Keratinocyte (primary cell): Measurements from ENCODE around the gene KRTAP5-10. TPM values are rescaled to one million over a fixed set of nuclear protein-coding genes. Genes with fewer than 3 reads are reported as not detected.
"Not testable (repeated sequence)": the region's sequence is repeated elsewhere in the genome, so short reads cannot be mapped to it uniquely, and the experiment has no call there.

Experiments used
- DNase-seq: peaks from one replicate; pipeline ENCODE4 v3.0.0-alpha.2; 2011; ENCODE audit warnings: low read depth, missing footprints, low spot score
- FAIRE-seq: peaks from 2 replicates; lab custom pipeline; 2011; peaks lifted over from hg19 to GRCh38; lab: Jason Lieb, UNC
- H2AFZ ChIP-seq: 2 replicates; pipeline ENCODE4 v1.6.0; 2012; ENCODE audit warnings: low read length, control low read depth, inconsistent platforms; ENCODE audit not compliant: control insufficient read depth
- H3K27ac ChIP-seq: 2 replicates; pipeline ENCODE4 v1.5.1; 2011; ENCODE audit warnings: low read length; ENCODE audit not compliant: control insufficient read depth, insufficient read depth
- H3K27me3 ChIP-seq: 3 replicates; pipeline ENCODE4 v1.6.0; 2011; ENCODE audit warnings: low read length; ENCODE audit not compliant: control insufficient read depth, insufficient read depth; ENCODE audit errors: extremely low read depth
- H3K36me3 ChIP-seq, 2 experiments: 2 replicates in 1 of 2; 3 replicates in 1 of 2; pipeline ENCODE4 v1.5.1; 2011; ENCODE audit warnings: low read length in 2 of 2, mild to moderate bottlenecking in 1 of 2; ENCODE audit not compliant: control insufficient read depth in 2 of 2, insufficient read depth in 2 of 2; ENCODE audit errors: extremely low read depth in 1 of 2
- H3K4me1 ChIP-seq: 3 replicates; pipeline ENCODE4 v1.5.1; 2011; ENCODE audit warnings: low read length; ENCODE audit not compliant: control insufficient read depth, insufficient read depth; ENCODE audit errors: extremely low read depth
- H3K4me2 ChIP-seq: 3 replicates; pipeline ENCODE4 v1.6.0; 2011; ENCODE audit warnings: low read depth, low read length; ENCODE audit not compliant: control insufficient read depth, insufficient read depth; ENCODE audit errors: extremely low read depth
- H3K4me3 ChIP-seq, 3 experiments: fragments of 200-600 bp in 1 of 3; sonication (generic) in 1 of 3; 2 replicates in 2 of 3; 3 replicates in 1 of 3; pipeline ENCODE4 v1.5.1; 2011 to 2016; ENCODE audit warnings: low read length in 3 of 3, mild to moderate bottlenecking in 3 of 3, control low read depth in 2 of 3, inconsistent platforms in 1 of 3, low read depth in 1 of 3, mixed read lengths in 1 of 3, mixed run types in 1 of 3, moderate library complexity in 1 of 3; ENCODE audit not compliant: control insufficient read depth in 2 of 3, insufficient read depth in 2 of 3; ENCODE audit errors: extremely low read depth in 1 of 3
- H3K79me2 ChIP-seq: 2 replicates; pipeline ENCODE4 v1.6.0; 2012; ENCODE audit warnings: low read length; ENCODE audit not compliant: control insufficient read depth, insufficient read depth
- H3K9ac ChIP-seq: 3 replicates; pipeline ENCODE4 v1.6.0; 2011; ENCODE audit warnings: low read length; ENCODE audit not compliant: control insufficient read depth, insufficient read depth; ENCODE audit errors: extremely low read depth
- H3K9me1 ChIP-seq: 3 replicates; pipeline ENCODE4 v1.6.0; 2011; ENCODE audit warnings: low read length; ENCODE audit not compliant: control insufficient read depth, insufficient read depth; ENCODE audit errors: extremely low read depth
- H3K9me3 ChIP-seq: 2 replicates; pipeline ENCODE4 v1.5.1; 2012; ENCODE audit warnings: low read depth, low read length; ENCODE audit not compliant: control insufficient read depth
- H4K20me1 ChIP-seq: 3 replicates; pipeline ENCODE4 v1.6.0; 2011; ENCODE audit warnings: low read length; ENCODE audit not compliant: control insufficient read depth, insufficient read depth; ENCODE audit errors: extremely low read depth
- CTCF ChIP-seq, 3 experiments: IDR thresholded peaks in 1 of 3; conservative IDR thresholded peaks in 1 of 3; optimal IDR thresholded peaks in 1 of 3; 2 replicates in 2 of 3; 3 replicates in 1 of 3; pipeline versions ENCODE3 to v1.5.1; 2011; ENCODE audit warnings: low read length in 3 of 3, mild to moderate bottlenecking in 3 of 3, moderate library complexity in 2 of 3, control low read depth in 1 of 3, inconsistent platforms in 1 of 3; ENCODE audit not compliant: insufficient read depth in 2 of 3; ENCODE audit errors: extremely low read depth in 1 of 3
- EZH2 ChIP-seq: IDR thresholded peaks from one replicate; pipeline ENCODE4 v1.6.1; 2012; ENCODE audit warnings: inconsistent platforms, mild to moderate bottlenecking, low read length, moderate library complexity
- dilution Hi-C: fragments of 300-500 bp; cut with MboI; formaldehyde crosslinking; loops from one replicate; pipeline ENCODE4 v1.7.0; 2020; ENCODE audit warnings: low sequenced_read_pairs; ENCODE audit not compliant: extremely low pct_ligation_motif_present
- polyA plus RNA-seq, 5 experiments: library from polyadenylated mRNA; depleted of rRNA in 3 of 5; stranded (reverse) in 3 of 5; stranded (forward) in 1 of 5; unstranded in 1 of 5; fragments of >200 nt; gene quantifications; 1 replicate in 1 of 5; 2 replicates in 3 of 5; 3 replicates in 1 of 5; pipeline versions ENCODE4 v1.2.1 to v1.2.3, GENCODE V29; 2011 to 2012; ENCODE audit warnings: missing spikeins in 2 of 5, low read depth in 1 of 5, low replicate concordance in 1 of 5

KRTAP5-10 gene
- polyA plus RNA-seq, 1 donor (not counting 4 experiments of a cell fraction or from before 2014, with no cell fraction given), result not detected

- TF ChIP-seq CTCF (optimal IDR thresholded peaks at IDR 0.05 in 1 of 3, IDR thresholded peaks at IDR 0.05 in 1 of 3, conservative IDR thresholded peaks at IDR 0.05 in 1 of 3; ENCODE audit: extremely low read depth in 1 of 3, insufficient read depth in 2 of 3, low read length in 3 of 3) (no peak), EZH2 (no peak)
- dilution Hi-C loops, result no loop called here
- no peaks in the 10 kb centered on the region for H3K9me1 ChIP-seq
- no peaks in the 10 kb centered on the region for H3K9me3 ChIP-seq
- no peaks in the 10 kb centered on the region for H3K36me3 ChIP-seq
- no peaks in the 10 kb centered on the region for H3K4me1 ChIP-seq
- no peaks in the 10 kb centered on the region for H4K20me1 ChIP-seq
- no peak for DNase-seq
- no peak overlapping the region for H3K4me2 ChIP-seq
- H2AFZ ChIP-seq, result no peak overlapping the region
- H3K79me2 ChIP-seq, result no peaks in the 10 kb centered on the region
- no peaks in the 10 kb centered on the region for H3K27me3 ChIP-seq
- H3K27ac ChIP-seq, result no peak overlapping the region
- H3K4me3 ChIP-seq, result no peak overlapping the region
- no peak for FAIRE-seq
- H3K9ac ChIP-seq, result no peak overlapping the region
Observed at GRCh38 chr11:71525938-71526495, 39.3 kb upstream of the KRTAP5-10 start.

GRCh38 chr11:71526796-71527575 is 38.4 kb upstream of the KRTAP5-10 start, which contains the start of gene KRTAP5-7:
Gene KRTAP5-7, plus strand, starts transcription at chr11:71527267. Its CDS starts 34 bp downstream, at chr11:71527301.
- H3K9ac ChIP-seq, result not testable (repeated sequence)

More at GRCh38 chr11:71526796-71527575, 38.4 kb upstream of the KRTAP5-10 start, which contains the start of gene KRTAP5-7:
- H2AFZ ChIP-seq, H3K27ac ChIP-seq, DNase-seq, H3K4me2 ChIP-seq, H3K9me1 ChIP-seq, H3K4me3 ChIP-seq, H3K79me2 ChIP-seq, H3K4me1 ChIP-seq, dilution Hi-C loops, H3K27me3 ChIP-seq, H3K9me3 ChIP-seq, H3K36me3 ChIP-seq, FAIRE-seq, H4K20me1 ChIP-seq: not testable (repeated sequence)
